Adrenal gland (tissue), 5 donors: Measurements from ENCODE around the gene C6orf89.

ENCODE experiments used
- CTCF ChIP-seq, 6 experiments: fragments of 450-650 bp in 4 of 6; fragments of 200-600 bp in 2 of 6; sonication (generic) in 1 of 6; IDR thresholded peaks; 1 replicate in 5 of 6; 2 replicates in 1 of 6; pipeline versions ENCODE4 v1.5.1 to v1.8.0; 2016 to 2021; ENCODE audit warnings: antibody characterized with exemption in 6 of 6, mild to moderate bottlenecking in 2 of 6, moderate library complexity in 1 of 6
- POLR2A ChIP-seq, 2 donors: fragments of 450-650 bp; IDR thresholded peaks; one replicate each; pipeline ENCODE4 v1.6.1; 2017; ENCODE audit warnings: antibody characterized with exemption in 2 of 2, mild to moderate bottlenecking in 2 of 2, moderate library complexity in 1 of 2
- donor health status: DM: no; HTN: no; CAD: no.

GRCh38 chr6:36917541-36918193 lies 31.9 kb downstream of the C6orf89 start:
- TF ChIP-seq CTCF (IDR thresholded peaks at IDR 0.05) (no peak), POLR2A (IDR thresholded peaks at IDR 0.05) (no peak)
